Measurements from ENCODE around the gene MSMP.

The MSMP gene

GRCh38 chr9:35718721-35719511, 35.2 kb downstream of the MSMP start:
- no peak for DNase-seq (ENCODE audit: low read depth)

GRCh38 chr9:35717132-35717870, 36.8 kb downstream of the MSMP start:
- no peak for DNase-seq (ENCODE audit: low read depth)

- no peak for DNase-seq (ENCODE audit: low read depth)
These were observed 37.8 kb downstream of the MSMP start for GRCh38 chr9:35716230-35716629.

- DNase-seq (ENCODE audit: low read depth) = no peak
These were observed 39.4 kb downstream of the MSMP start for GRCh38 chr9:35714579-35715252.

- DNase-seq (ENCODE audit: low read depth) = no peak
These were observed 40.0 kb downstream of the MSMP start for GRCh38 chr9:35714123-35714522.

- DNase-seq (ENCODE audit: low read depth) = no peak
These were observed 40.5 kb downstream of the MSMP start for GRCh38 chr9:35713578-35713977.

GRCh38 chr9:35712762-35713400, 41.2 kb downstream of the MSMP start:
- no peak for DNase-seq (ENCODE audit: low read depth)

GRCh38 chr9:35711501-35712428, 42.3 kb downstream of the MSMP start:
- no peak for DNase-seq (ENCODE audit: low read depth)

- no peak for DNase-seq (ENCODE audit: low read depth)
These were observed 43.1 kb downstream of the MSMP start for GRCh38 chr9:35710818-35711500.

- no peak for DNase-seq (ENCODE audit: low read depth)
These were observed 45.9 kb downstream of the MSMP start for GRCh38 chr9:35708146-35708545.

- DNase-seq (ENCODE audit: low read depth) = no peak
These were observed 47.1 kb downstream of the MSMP start for GRCh38 chr9:35706951-35707350.

GRCh38 chr9:35705836-35706430, 48.1 kb downstream of the MSMP start:
- DNase-seq (ENCODE audit: low read depth) = no peak

GRCh38 chr9:35705372-35705771, 48.7 kb downstream of the MSMP start:
- no peak for DNase-seq (ENCODE audit: low read depth)

- no peak for DNase-seq (ENCODE audit: low read depth)
These were observed 50.0 kb downstream of the MSMP start for GRCh38 chr9:35703906-35704672.
